HG03565 (cell line): ENCODE measurements around the gene CACNA1G.

Source experiments
- ATAC-seq: cut with Tn5 transposase; IDR thresholded peaks from one replicate; pipeline ENCODE4 v1.9.1; 2021; ENCODE audit warnings: mild to moderate bottlenecking, moderate library complexity; ENCODE audit not compliant: unreplicated experiment

CACNA1G gene

DNA sequence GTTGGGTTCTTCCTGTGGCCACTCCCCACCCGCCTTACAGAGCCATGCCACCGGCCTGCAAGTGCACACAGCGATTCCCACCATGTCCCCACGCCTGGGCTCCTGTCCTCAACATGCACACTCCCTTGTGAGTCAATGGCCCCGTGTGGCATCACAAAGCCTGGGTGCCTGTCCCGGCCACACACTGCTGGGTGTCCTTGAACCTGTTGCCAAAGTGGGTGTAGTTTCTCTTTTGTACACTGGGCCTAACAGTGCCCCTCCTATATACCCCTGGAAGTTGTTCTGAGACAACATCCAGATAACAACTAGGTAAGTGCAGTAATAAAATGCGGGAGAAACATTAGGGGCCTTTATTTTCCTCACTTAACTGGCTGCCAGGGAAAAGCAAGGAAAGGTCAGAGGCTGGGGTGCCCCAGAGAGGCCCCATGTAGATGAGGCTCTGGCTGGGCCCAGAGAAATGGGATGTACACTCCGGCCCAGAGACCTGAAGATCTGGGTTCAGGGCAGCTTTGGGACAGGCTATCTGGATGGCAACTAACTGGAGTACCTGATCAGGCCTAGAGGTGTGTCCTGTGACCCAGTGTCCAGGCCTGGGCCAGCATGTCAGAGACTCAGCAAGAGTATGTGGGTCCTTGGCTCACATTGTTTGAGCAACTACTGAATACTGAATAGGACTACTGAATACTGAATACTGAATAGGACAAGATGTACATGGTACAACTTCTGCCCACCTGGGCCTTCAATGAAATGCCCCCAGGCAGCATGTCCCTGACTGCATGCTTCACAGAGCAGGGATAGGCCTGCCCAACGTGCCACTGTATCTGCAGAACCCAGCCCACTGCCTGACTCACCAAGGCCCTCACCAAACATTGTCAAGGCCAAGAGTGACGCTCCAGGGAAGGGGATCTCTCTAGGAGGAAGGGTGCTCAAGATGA, 82.5 kb downstream of the CACNA1G start:
- no peak for ATAC-seq

GRCh38 chr17:50645748-50646682, 85.5 kb downstream of the CACNA1G start:
- no peak for ATAC-seq

- ATAC-seq = no peak
These were observed 86.7 kb downstream of the CACNA1G start for GRCh38 chr17:50647187-50647586.

DNA sequence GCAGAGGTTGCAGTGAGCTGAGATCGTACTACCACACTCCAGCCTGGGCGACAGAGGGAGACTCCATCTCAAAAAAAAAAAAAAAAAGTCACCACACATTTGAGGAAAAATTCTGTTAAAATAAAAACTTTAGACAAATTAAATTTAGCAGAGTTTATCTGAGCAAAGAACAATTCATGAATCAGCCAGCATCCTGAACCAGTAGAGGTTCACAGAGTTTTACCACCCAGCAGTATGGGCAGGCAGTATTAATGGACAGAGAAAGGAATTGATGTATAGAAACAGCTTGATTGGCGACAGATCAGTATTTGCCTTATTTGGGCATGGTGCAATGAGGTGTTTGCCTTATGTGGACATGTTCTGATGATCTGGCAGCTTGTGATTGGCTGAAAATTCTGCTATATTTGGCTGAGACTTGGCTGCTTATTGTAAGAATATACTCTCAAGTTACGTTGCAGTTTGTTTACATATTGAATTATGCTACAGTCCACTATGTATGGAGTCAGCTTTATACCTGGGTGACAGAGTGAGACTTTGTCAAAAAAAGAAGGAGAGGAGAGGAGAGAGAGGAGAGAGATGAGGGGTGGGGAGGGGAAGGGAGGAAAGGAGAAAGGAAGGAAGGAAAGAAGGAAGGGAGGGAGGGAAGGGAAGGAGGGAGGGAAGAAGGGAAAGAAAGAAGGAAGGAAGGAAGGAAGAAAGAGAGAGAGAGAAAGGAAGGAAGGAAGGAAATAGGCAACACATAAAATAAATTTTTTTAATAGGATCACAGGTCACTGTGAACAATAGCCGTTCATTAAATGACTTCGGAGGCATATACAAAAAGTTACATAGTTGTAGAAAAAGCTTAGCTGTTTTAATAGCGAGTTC, 88.8 kb downstream of the CACNA1G start:
- ATAC-seq = no peak

- ATAC-seq = no peak
These were observed 91.1 kb downstream of the CACNA1G start for GRCh38 chr17:50651661-50652060.

- no peak for ATAC-seq
These were observed 93.2 kb downstream of the CACNA1G start for GRCh38 chr17:50653738-50654137.

DNA sequence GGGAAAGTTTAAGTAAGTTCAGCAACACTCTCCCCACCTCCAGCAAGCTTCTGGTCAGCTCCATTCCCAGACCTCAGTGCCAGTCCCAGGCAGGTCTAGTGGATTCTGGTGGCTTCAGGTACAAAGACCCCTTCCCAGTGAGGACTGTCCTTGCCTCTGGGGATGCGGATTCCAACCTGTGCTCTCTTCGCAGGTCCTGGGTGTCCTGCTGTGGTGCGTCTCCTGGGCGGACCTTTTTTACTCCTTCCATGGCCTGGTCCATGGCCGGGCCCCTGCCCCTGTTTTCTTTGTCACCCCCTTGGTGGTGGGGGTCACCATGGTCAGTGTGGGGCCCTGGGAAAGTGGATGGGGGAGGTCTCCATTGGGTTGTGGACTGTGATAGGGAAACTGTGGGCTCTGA, 96.0 kb downstream of the CACNA1G start:
- ATAC-seq = no peak

- ATAC-seq = no peak
These were observed 96.5 kb downstream of the CACNA1G start for GRCh38 chr17:50657054-50657453.

- ATAC-seq = no peak
These were observed 97.1 kb downstream of the CACNA1G start for GRCh38 chr17:50657627-50658026.

DNA sequence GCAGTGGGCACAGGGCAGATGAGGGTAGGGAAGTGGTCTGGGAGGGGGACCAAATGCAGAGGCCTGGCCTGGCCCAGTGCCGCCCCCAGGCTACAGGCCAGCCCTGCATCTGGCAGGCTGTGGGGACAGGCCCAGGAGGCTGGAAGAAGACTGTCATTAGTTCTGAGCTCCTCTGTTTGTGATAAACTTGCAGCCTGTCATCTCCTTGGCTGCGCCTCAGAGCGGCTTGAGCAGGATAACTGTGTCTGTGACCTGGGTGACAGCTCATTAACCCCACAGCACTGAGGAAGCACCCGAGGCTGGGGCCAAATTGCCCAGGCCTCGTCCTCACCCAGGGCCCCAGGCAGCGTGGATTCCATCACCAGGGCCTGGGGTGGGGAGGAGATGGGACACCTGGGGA, 98.1 kb downstream of the CACNA1G start:
- ATAC-seq = no peak

DNA sequence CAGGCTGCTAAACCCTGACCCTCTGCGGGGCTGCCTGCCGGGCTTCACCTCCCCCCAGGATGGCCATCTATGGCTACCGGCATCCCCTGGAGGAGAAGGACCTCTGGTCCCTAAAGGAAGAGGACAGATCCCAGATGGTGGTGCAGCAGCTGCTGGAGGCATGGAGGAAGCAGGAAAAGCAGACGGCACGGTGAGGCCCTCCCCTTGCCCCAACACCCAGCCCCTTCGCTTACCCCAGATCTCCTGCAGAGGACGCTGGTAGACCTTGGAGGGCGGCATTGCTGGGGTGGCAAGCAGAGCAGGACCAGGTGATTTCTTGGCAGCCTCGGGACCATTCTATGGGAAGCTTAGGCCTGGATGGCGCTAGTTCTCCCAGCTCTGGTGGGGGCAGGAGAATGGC, 98.7 kb downstream of the CACNA1G start:
- ATAC-seq = no peak

GRCh38 chr17:50660042-50660886, 99.7 kb downstream of the CACNA1G start:
- ATAC-seq = no peak

GRCh38 chr17:50660887-50661345, 100.4 kb downstream of the CACNA1G start:
- ATAC-seq = no peak

GRCh38 chr17:50661348-50661747, 100.8 kb downstream of the CACNA1G start:
- no peak for ATAC-seq

GRCh38 chr17:50661795-50662391, 101.4 kb downstream of the CACNA1G start:
- ATAC-seq = no peak

DNA sequence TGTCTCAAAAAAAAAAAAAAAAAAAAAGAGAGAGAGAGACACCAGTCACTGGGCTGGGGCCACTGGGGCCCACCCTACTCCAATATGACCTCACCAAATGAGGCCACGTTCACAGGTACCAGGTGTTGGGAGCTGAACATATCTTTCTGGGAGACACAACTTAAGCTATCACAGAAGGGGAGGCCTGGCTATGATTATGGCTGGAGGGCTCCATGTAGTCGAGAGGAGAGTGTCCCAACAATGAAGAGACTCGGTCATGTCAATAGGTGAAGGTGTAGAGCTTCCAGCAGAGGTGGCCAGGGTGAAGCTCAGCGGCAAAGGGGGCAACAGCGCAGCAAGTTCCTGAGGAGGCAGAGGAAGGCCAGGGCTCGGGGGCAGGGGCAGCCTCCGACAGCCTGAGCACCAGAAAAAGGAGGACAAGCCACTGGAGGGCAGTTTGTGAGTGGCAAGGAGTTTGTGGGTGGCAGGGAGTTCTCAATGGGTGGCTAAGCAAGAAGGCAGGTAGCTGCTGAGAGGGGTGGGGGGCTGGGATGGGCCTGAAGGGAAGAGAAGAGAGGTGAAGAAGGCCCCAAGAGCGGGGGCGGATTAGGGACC, 102.2 kb downstream of the CACNA1G start:
- no peak for ATAC-seq

GRCh38 chr17:50663812-50664374, 103.4 kb downstream of the CACNA1G start:
- ATAC-seq = no peak

- ATAC-seq = no peak
These were observed 104.4 kb downstream of the CACNA1G start for GRCh38 chr17:50664788-50665458.
